HG03460 (cell line): Measurements from ENCODE around the gene TMEM233.
"Not testable (repeated sequence)": the region's sequence is repeated elsewhere in the genome, so short reads cannot be mapped to it uniquely, and the experiment has no call there.

Experiments used
- ATAC-seq: cut with Tn5 transposase; IDR thresholded peaks from one replicate; pipeline ENCODE4 v1.9.1; 2021; ENCODE audit not compliant: unreplicated experiment

TMEM233 gene

GRCh38 chr12:119657001-119657400 is 63.4 kb downstream of the TMEM233 start:
- not testable (repeated sequence) for ATAC-seq

- not testable (repeated sequence) for ATAC-seq
Observed at GRCh38 chr12:119658166-119658565, 64.6 kb downstream of the TMEM233 start.

GRCh38 chr12:119659289-119659897 is 65.8 kb downstream of the TMEM233 start:
- ATAC-seq: no peak

- no peak for ATAC-seq
Observed at GRCh38 chr12:119660076-119660475, 66.5 kb downstream of the TMEM233 start.

- ATAC-seq: no peak
Observed at GRCh38 chr12:119661882-119662281, 68.3 kb downstream of the TMEM233 start.

GRCh38 chr12:119664642-119665041 is 71.1 kb downstream of the TMEM233 start:
- no peak for ATAC-seq

GRCh38 chr12:119665164-119665929 is 71.8 kb downstream of the TMEM233 start:
- no peak for ATAC-seq

- ATAC-seq: no peak
Observed at GRCh38 chr12:119666226-119666795, 72.7 kb downstream of the TMEM233 start.

GRCh38 chr12:119666900-119667576 is 73.5 kb downstream of the TMEM233 start:
- peak; percentile 13 for ATAC-seq

GRCh38 chr12:119667577-119668323 is 74.2 kb downstream of the TMEM233 start, which contains the start of gene PRKAB1:
PRKAB1 (plus strand) TSS chr12:119668133; CDS start chr12:119668245, 112 bp downstream.
- peak; percentile 93 for ATAC-seq

GRCh38 chr12:119668324-119668841 is 74.8 kb downstream of the TMEM233 start:
- peak; percentile 11 for ATAC-seq

- ATAC-seq: no peak
Observed at GRCh38 chr12:119669744-119670472, 76.3 kb downstream of the TMEM233 start.

- ATAC-seq: no peak
Observed at GRCh38 chr12:119671070-119671469, 77.5 kb downstream of the TMEM233 start.

- no peak for ATAC-seq
Observed at GRCh38 chr12:119672194-119672593, 78.6 kb downstream of the TMEM233 start.

GRCh38 chr12:119673634-119674033 is 80.1 kb downstream of the TMEM233 start:
- no peak for ATAC-seq

GRCh38 chr12:119674560-119674959 is 81.0 kb downstream of the TMEM233 start:
- no peak for ATAC-seq

GRCh38 chr12:119676022-119676421 is 82.4 kb downstream of the TMEM233 start:
- no peak for ATAC-seq

GRCh38 chr12:119676573-119676972 is 83.0 kb downstream of the TMEM233 start:
- ATAC-seq: no peak

GRCh38 chr12:119678459-119678858 is 84.9 kb downstream of the TMEM233 start:
- ATAC-seq: no peak

GRCh38 chr12:119679081-119679480 is 85.5 kb downstream of the TMEM233 start:
- no peak for ATAC-seq
